HK-2 (cell line): ENCODE measurements around the gene MRPL14.
A peak's percentile ranks its signal among the peaks of the same experiment; 100 is the strongest.

ENCODE experiments used
- DNase-seq: peaks from one replicate; pipeline ENCODE4 v3.0.0-alpha.2; 2018; ENCODE audit not compliant: unreplicated experiment

MRPL14 gene

DNA sequence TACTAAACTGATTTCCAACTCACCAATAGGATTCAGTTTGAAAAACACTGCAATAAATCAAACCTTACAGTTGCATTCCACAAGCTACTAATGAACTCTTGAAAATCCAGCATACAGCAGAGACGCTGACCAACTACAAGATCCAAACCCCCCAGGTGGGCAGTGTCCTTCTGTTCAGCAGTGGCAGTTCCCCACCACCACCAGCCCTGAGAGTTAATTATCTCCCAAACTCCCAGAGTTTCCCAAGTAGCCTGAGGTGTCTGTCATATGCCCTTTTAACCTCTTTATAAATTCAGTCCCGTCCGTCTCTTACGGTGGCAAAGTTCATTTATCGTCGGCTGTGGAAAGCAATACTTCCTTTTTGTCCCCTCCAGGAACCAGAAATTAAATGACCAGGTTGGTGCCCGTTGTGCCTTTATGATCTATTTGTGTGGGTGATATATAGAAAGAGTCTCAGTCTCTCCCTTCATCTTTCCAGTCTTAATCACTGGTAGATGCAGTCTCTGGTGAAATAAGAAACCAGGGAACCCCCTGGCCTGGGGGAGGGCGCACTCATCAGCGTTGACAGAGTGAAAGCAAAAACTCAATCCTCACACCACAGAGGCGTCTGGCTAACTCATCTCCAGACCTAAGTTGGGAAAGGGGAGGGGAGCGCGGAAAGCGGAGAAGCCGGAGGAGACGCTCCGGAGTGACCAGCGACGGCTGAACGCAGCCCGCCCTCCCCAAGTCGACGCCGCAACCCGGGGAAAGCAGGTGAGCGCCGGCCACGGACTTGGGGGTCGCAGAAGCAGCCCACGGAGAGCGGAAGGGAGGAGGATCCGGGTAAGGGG is 717 bp downstream of the MRPL14 start:
- DNase-seq, result peak; percentile 56

DNA sequence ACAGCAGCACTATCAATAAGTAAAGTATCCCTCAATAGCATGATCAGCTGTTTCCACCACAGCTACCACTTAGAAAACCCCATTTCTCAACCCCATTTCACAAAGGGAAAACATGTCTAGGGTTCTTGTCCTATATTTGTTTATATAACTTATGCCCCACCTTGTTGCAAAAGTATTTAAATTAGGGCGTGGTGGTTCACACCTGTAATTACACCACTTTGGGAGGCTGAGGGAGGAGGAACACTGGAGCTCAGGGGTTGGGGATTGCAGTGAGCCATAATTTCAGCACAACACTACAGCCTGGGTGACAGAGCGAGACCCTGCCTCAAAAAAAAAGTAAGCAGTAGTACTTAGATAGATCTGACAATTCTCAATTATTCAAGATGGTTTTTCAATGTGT is 3.7 kb downstream of the MRPL14 start:
- DNase-seq, result no peak

DNA sequence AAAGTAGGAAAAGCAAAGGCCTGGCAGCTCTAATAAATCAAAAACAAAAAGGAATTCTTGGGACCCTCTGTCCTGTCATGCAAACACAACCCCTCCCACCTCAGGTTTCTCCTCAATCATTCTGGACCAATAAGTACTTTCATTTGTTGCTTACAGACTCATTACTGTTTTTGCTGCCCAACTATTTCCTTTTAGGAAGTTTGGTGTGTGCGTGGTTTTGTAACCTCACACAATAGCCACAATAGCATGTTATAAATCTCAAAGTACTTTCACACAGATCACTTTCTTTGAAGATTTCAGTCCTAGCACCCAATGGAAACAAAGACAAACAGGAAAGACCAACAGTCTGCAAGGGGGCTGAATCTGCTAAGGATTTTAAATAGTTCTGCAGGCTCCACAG is 4.5 kb downstream of the MRPL14 start:
- DNase-seq, result no peak

DNA sequence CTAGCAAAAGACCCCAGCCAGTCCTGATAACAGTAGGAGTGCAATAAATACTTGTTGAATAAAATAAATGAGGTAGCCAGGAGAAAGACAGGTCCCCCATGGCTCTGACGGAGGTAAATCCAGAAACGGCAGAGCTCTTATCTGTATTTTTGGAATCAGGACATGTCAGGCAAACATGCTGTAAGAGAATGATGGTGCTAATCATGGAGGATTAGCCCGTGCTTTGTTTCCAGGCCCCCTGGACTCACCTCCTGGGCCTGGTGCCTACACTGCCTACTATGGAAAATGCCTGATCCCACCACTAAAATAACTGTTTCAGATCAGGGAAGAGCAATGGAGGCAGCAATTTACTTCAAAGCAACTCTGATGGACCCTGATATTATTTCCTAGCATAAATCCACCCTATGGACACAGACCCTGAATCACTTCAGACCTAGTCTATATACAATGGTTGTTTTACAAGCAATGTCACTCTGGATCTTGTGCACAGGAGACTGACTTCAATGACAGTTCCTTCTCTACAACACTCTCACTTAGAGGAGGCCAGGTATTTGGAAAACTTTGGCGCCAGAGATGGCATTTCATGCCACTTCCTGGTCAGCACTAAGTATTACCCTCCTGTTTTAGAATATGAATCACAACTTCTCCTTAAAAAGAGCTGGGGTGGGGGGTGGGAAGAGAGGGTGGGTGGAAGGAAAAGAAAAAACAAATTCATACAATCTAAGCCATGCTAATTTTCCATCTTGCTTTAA is 6.4 kb downstream of the MRPL14 start:
- DNase-seq, result no peak

DNA sequence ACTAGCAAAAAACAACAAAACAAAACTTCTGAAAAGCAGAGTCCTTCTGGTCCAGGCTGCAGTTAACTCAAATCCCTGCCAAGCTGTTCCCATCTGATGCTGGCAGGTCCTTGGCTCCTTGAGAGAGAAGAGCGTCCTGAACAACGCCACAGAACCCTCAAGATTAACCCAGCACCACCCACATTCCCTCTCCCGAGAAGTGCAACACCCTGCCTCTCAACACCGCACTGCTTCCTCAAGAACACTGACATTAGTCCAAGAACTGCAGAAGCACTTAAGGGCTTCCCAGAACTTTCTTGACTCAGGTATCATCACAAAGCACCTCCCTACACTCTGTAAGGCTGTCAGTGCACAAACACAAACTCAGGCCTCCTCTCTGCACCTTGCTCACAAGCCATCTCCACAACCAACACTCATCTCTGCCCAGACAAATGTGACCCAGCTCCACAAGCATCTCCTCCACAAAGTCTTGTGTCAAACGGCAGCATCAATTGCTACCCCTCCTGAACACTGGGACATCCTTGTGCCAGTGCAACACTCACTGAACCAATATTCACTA is 7.5 kb downstream of the MRPL14 start:
- DNase-seq, result no peak

DNA sequence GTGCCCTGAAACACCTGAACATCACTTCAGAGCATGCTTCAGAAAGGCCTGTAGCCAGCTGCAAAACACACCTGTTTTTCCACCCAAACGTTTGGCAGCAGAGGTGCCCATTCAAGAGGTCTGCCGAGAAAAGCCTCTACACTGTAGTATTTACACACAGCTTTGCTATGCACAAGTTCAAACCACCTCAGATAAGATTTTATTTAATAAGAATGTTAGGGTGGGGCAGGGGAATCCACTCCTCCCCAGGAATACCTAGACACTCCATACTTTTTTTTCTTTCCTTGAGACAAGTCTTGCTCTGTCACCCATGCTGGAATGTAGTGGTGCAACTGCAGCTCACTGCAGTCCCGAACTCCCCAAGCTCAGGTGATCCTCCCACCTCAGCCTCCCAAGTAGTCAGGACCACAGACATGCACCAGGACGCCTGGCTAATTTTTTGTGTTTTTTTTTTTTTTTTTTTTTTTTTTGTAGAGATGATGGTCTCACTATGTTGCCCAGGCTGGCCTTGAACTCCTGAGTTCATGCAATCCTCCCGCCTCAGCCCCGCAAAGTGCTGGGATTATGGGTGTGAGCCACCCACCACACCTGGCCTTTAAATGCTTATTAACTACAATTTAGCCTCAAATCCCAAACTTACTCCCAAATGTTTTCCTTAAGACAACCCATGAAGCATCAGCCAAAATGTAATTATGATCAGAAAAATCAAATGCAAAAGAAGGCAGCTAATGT is 9.7 kb downstream of the MRPL14 start:
- no peak for DNase-seq

DNA sequence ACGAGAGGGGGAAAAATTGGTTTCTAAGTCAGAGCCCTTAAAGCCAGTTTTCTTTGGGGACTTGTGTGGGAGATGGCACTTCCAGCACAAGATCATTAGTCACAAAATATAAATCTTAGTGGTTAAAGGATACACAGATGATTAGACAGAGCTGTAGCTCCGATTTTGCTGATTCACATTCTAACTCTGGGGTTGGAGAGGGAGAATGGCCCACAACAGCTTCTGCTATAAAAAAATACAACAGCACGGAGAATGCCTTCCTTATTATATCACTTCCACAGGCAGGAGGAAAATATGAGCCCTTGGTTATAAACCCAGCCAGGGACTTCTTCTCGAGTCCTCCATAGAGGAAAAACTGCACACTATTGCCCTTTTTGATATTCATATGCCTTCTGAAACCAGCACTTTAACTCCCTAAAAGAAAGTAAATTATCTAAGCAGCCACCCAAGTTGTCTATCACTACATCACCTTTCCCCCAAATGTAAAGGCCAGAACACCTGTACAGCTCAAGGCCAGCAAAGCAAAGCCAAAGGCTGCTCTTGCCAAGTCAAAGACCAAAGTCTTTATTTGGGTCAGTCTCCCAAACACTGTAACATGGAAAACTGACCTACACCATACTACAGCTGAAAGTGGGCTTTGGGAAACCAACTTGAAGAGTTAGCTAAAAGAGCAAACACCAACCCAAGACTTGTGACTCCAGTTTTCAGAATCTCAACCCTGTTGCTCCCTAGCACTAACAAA is 10.4 kb downstream of the MRPL14 start:
- DNase-seq, result peak; percentile 47

DNA sequence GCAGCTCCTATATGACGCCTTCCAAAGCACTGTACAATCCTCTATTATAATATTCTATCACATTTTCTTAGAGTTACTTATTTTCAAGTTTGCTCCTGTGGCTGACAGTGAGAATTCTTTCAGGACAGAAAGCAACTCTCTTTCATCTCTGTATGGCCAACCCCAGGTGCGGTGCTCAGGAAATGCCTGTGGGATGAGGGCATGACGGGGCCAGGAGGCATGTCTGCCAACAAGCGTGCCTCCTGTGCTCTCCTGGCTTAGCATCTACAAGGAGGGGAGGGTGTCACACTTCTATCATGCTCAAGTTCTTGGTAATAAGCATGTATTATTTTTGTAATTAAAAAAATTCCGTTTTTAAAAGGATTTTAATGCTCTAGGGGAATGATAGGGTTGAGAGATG is 11.4 kb downstream of the MRPL14 start:
- DNase-seq, result peak; percentile 78

DNA sequence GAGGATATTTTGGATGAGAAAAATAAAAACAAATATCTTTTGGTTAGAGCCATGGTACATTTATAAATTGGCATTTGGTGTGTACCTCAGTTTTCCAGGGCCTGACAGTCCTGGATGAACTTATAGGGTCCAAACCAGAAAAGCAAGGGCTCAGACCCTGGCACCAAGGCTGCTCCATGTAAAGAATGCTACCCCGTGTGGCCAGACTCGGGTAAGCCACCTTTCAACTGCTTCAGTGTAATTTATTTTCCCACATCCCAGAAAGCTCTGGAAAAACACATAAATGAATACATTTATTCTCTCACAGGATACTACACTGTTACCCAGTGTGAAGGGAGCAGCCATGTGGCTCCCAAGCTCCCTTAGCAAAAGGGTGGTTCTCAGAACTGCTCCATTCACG is 13.8 kb downstream of the MRPL14 start:
- DNase-seq, result no peak

DNA sequence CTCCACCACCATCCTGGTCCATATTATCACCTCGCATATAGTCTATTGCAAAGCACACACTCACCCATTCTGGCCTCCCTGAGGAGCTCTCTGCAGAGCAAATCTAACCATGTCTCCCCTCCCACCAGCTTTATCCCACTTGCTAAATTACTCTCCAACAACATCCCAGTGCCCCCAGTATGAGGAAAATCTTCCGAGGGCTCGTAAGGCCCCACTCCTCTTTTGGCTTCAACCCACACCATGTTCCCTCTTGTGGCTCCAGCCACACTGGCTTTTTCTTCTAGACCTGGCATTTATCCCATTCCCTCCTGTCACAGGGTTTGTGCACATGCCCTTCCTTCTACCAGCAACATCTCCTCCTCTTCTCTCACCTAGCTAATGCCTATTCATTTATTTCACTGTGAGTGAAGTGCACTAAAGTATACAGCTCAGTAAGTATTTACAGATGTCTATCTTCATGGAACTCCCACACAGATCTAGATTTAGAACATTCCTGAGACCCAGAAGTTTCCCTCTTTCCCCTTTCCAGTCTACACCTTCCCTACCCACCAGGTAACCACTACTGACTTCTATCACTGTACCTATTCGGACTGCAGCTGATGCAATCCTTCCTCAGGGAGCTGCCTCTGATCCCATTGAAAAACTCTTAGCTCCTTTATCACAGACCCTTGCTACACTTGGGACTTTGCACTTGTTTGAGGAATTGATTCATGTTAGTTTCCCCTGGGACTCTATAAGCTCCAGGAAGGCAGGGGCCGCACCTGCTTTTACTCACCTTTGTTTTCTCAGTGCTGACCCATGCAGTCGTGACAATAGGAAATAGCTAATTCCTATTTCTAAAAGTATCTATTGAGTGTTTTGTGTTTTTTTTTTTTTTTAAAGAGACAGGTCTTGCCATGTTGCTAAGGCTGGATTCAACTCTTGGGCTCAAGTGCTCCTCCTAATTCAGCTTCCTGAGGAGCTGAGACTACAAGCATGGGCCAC is 15.5 kb downstream of the MRPL14 start:
- DNase-seq, result no peak

DNA sequence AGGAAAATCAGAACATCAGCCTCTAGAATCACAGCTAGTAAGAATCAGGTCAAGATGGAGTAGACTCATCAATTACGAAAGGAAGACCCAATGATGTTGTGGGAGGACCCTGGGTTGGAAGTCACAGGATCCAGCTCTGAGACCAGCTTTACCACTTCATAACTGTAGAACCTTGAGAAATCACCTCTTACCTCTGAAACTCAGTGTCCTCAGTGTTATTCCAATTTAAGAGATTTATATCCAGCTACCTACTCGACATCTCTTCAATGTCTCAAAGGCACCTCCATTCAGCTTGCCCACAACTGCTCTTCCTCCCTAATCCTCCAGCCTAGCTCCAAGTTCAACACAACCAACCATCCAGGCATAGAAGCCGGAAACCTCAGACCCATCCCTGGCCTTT is 16.3 kb downstream of the MRPL14 start:
- no peak for DNase-seq

DNA sequence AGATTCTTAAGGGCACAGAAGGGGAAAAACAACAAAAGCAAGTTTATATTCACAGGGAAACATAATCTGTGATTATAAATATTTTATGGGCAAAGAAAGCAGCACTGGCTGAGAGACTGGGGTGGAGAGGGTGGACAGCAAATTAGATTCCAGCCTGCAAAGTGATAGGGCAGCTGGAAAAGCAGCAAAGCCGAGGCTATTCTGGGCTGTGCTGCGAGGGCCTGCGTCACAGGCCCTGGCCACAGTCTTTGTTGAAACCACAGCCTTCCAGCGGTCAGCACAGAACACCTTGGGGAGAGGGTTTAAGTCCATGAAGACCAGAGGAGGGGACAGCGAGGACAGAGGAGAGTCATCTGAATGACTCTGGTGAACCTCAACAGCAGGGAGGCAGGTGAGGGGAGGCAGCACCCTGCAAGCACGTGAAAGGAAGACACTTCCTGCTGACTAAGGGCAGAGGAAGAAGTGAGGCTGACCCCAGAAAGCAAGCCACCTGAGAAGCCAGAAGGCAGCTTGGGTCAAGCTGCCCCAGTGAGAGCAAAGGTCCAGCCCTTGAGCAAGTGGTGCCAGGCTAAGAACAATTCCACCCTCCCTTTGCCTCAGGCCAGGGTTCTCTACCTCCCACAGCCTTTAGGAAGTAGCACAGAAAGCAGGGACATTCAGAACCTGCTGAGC is 17.1 kb downstream of the MRPL14 start:
- no peak for DNase-seq

DNA sequence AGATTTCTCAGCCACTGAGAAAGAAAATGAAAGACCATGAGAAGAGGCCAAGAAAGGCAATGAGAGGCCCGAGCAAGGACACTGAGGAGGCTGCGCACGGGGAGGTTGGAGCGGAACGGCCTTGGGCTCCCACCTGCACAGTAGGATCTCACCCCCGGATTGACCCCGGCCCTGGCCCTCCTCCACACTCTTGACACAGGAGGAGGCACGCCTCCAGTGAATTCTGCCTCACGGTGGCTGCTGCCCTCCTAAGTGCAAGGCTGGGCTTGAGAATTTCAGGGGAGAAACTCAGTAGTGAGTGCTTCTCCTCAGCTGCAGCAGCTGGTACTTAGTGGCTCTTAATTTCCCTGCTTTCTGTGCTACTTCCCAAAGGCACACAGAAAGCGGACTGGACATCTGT is 18.0 kb downstream of the MRPL14 start:
- DNase-seq, result no peak

DNA sequence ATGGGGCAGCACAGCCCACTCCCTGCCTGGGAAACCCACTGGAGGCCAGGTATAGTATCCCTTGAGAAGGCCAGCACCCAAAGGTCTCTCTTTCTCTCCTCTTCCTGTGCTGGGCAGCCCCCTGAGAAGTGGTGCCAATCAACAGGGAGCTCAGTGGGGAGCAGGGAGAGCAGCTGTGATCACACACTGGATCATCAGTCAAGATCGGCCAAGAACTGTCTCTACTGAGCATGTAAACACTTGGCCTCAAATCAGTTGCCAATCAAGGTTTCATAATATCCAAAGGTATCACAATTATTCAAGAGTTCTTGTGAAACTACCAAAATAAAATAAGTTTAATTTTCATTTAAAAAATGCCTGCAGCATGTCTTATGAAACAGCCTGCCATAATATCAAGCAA is 18.8 kb downstream of the MRPL14 start:
- no peak for DNase-seq

DNA sequence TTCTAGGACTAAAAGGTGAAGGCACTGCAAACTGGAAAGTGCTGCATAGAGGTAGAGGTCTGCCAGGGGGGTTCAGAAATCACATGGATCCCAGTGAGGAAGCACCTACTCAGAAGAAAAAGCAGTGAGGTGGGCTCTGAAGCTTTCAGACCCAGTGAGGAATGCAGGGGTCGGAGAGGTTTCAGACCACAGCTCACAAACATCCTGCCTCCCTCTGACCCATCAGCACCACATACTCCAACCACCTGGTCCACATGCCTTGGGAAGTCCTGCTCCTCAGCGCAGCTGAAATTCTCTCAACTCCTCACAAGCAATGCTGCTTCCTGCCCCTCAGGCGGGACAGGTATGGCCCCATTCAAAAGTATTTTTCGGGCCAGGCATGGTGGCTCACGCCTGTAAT is 20.2 kb downstream of the MRPL14 start:
- DNase-seq, result no peak

DNA sequence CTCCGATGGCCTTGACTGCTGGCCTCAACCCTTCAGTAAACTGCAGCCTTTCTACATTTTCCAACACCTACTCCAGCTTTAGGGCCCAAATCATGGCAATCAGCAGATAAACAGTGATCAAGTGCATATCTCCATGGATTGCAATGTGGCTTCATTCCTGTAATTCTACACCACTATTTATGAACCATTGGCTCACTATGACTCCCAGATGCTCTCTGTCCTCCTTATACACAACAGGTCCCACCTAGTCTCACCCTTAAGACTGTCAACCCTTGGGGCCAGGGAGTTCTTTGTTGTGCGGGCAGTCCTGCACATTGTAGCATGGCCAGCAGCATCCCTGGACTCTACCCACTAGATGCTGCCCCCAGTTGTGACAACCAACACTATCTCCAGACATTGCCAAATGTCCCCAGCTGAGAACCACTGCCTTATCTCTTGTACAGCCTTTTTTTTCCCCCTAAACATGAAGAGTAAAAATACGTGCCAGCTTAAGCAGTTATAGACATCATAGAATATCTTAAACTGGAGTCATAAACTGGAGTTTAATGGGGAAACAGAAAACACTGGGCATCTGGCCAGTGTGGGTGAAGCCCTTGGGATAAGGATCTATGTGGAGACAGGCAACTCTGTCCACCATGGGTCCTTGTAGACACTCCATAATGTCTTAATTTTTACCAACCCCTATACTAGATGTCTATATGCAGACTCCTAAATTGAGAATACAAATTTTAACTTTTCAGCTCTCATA is 21.1 kb downstream of the MRPL14 start:
- DNase-seq, result no peak

DNA sequence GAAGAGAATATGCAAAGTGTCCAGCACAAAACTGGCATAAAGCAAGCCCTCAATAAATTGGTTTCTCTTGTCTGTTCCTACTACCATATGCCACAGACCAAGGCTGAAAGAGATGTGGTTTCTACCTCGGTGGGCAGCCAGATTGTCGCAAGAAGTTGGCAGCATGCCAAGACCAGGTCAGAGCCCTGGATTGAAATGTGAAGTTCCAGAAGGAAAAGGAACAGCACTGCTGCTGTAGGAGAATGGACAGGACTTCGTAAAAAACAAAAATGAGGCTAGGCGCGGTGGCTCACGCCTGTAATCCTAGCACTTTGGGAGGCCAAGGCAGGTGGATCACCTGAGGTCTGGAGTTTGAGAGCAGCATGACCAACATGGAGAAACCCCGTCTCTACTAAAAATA is 22.1 kb downstream of the MRPL14 start:
- DNase-seq, result no peak

DNA sequence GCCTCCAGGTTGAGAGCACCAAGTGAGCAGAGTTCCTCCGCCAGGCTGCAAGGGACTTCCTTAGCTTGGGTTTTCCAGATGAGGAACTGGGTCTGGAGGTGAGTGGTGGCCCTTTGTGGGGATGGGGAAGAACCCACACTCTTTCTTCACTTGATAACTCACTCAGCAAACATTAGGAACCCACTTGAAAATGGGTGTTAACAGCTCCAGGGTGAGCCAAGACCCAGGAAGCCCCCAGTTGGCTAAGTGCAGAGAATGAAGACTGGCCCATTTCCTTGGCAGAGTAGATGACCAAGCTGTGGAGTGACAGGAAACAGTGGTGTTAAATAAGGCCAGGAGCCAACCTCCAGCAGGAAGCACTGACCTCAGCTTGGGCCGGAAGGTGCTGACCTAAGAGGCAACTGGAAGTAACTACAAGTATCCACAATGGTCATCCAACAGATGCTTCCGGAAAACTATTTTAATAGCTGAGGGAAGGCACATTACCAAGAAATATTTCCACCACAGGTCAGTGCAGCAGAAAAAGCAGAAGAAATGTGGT is 22.7 kb downstream of the MRPL14 start:
- no peak for DNase-seq

DNA sequence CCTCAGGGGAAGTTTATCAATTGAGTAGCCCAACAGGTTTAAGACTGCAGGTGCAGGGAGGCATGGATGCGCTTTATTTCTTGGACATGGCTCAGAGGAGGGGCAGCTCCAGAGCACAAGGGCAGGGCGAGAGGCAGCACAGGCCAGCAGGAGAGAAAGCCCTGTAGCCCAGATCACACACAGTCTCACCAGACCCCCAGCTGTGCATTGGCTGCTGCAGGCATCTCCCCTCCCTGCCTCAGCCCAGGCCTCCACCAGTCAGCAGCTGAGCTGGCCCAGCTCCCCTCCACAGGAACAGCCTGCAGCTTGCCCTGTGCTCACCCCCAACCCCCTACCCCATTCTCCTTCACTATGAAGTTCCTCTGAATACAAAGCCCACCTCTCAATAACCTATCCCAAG is 24.7 kb downstream of the MRPL14 start:
- no peak for DNase-seq
